ENCODE measurements around the gene PIK3R4.

DNA sequence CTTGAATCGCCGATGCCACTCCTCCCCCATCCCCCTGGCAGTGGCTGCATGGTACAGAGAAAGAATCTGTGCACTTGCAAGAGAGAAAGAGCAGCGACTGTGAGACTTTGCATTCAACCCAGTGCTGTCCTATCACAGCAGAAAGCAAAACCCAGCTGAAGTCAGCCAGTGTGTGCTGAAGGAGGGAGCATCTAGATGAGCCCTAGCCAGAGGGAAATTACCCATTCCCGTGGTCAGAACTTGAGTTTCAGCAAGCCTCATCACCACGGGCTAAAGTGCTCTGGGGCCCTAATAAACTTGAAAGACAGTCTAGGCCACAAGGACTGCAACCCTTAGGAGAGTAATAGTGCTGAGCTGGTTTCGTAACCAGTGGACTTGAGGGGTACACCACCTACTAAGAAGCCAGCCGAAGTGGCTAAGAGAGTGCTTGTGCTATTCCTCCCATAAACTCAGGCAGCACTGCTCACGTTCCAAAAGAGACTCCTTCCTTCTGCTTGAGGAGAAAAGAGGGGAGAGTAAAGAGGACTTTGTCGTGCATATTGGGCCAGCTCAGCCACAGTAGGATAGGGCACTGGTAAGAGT lies 15.2 kb upstream of the PIK3R4 start:
- TF ChIP-seq, protein P1, sequence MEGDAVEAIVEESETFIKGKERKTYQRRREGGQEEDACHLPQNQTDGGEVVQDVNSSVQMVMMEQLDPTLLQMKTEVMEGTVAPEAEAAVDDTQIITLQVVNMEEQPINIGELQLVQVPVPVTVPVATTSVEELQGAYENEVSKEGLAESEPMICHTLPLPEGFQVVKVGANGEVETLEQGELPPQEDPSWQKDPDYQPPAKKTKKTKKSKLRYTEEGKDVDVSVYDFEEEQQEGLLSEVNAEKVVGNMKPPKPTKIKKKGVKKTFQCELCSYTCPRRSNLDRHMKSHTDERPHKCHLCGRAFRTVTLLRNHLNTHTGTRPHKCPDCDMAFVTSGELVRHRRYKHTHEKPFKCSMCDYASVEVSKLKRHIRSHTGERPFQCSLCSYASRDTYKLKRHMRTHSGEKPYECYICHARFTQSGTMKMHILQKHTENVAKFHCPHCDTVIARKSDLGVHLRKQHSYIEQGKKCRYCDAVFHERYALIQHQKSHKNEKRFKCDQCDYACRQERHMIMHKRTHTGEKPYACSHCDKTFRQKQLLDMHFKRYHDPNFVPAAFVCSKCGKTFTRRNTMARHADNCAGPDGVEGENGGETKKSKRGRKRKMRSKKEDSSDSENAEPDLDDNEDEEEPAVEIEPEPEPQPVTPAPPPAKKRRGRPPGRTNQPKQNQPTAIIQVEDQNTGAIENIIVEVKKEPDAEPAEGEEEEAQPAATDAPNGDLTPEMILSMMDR (IDR thresholded peaks at IDR 0.05) = no peak
- no peak for TF ChIP-seq POLR2AphosphoS5 (IDR thresholded peaks at IDR 0.05)
- TF ChIP-seq POLR2A (IDR thresholded peaks at IDR 0.05) = no peak
